Mucosa of descending colon (tissue), 3 donors: Measurements from ENCODE around the gene PTPRCAP. TPM values are rescaled to one million over a fixed set of nuclear protein-coding genes. Genes with fewer than 3 reads are reported as not detected.

Source experiments
- ATAC-seq: fragments of 200-7000 bp; cut with Tn5 transposase; one replicate; pipeline ENCODE4 v1.9.1; 2020; ENCODE audit warnings: mild to moderate bottlenecking, moderate library complexity
- DNase-seq, 3 donors: peaks; one replicate each; pipeline ENCODE4 v3.0.0-alpha.2; 2020
- H3K36me3 ChIP-seq: fragments of 200-600 bp; one replicate; pipeline ENCODE4 v1.8.0; 2021; ENCODE audit warnings: low read depth, mild to moderate bottlenecking
- H3K4me1 ChIP-seq: fragments of 200-600 bp; one replicate; pipeline ENCODE4 v1.8.0; 2021; ENCODE audit warnings: low read depth, mild to moderate bottlenecking
- H3K4me3 ChIP-seq: fragments of 200-600 bp; one replicate; pipeline ENCODE4 v1.8.0; 2021; ENCODE audit warnings: mild to moderate bottlenecking
- H3K9me3 ChIP-seq: fragments of 200-600 bp; one replicate; pipeline ENCODE4 v1.8.0; 2021; ENCODE audit warnings: mild to moderate bottlenecking
- CTCF ChIP-seq: fragments of 200-600 bp; IDR thresholded peaks from one replicate; pipeline ENCODE4 v1.8.0; 2022; ENCODE audit warnings: antibody characterized with exemption, mild to moderate bottlenecking
- intact Hi-C, 2 donors: fragments of 100-400 bp; cut with DNase I in 1 of 2; cut with micrococcal nuclease in 1 of 2; formaldehyde crosslinking; loops; one replicate each; pipeline versions ENCODE4 v1.11.0 to v1.11.1; 2022; cut with DNase I, micrococcal nuclease
- total RNA-seq, 3 donors: library from RNA; stranded (reverse); fragmentation: NEBNext Ultra II Directional in 2 of 3; extraction: Animal tissue kit (Norgen Biotek cat#: 25700) in 2 of 3; gene quantifications; one replicate each; pipeline versions ENCODE4 v1.2.1 to v1.2.4, GENCODE V29; 2021 to 2023
- donor health status: DM: no; HTN: no; CAD: no; lungs with moderate emphysema.
- donor health status: DM: no; HTN: no; CAD: no.
- donor health status: DM: no; HTN: yes; CAD: no.

PTPRCAP gene
- total RNA-seq, 3 donors from 2014 or later = 7.2 to 13.6 (median 10.0) TPM

DNA sequence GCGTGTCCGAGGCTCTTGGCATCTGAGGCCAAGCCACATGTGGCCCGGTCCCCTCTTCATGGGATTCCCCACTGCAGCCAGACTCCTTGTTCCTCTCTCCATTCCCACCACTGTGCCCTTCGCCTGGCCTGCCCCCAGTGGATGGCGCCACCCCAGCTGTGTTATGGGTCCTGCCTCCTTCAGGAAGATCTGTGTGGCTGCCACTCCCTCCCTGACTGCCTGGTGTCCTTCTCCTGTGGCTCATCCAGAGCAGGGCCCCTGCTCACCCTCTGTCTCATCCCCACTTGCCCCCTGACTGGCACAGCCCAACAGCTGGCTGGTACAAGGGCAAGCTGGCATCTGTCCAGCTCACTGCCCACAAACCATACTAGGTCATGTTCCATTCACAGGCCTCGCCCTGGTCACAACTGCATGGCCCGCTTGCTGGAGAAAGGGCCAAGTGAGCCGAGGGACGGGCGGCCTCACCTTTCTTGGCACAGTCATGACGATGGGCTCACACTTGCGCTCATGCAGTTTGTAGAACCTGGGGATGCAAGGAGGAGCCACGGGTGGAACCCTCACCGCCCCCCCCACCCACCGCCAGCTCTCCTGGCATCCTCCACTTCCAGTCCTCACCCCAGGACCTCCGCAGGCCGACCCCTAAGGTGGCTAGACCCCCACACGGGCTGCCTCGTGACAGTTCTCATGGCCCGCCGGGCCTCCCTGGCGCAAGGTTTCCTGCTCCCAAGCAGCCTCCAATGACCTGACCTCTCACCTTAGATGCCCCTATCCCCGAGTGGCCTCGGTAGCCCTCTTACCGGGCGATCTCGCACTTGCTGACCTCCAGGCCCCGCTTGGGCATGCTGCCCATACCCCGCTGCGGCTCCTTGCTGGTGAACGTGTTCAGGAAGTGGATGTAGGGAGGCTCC, 2.1 kb upstream of the PTPRCAP start:
- Histone ChIP-seq H3K36me3 (no peaks in the 10 kb centered on the region), H3K9me3 (no peaks in the 10 kb centered on the region), H3K4me1 (peaks cover 19% of the 10 kb centered on the region), H3K4me3 (no peak overlapping the region)
- DNase-seq = peak in 1 of 3 donors; percentile 67
- intact Hi-C loops = no loop called here
- ATAC-seq = peak; percentile 2
- no peak for TF ChIP-seq CTCF

- intact Hi-C loops = no loop called here
- H3K4me1 ChIP-seq = peaks cover 19% of the 10 kb centered on the region
- H3K9me3 ChIP-seq = no peaks in the 10 kb centered on the region
- DNase-seq (peak in 2 of 3 donors; percentile 74 to 89), ATAC-seq (peak; percentile 13)
- no peak for TF ChIP-seq CTCF
- no peaks in the 10 kb centered on the region for H3K36me3 ChIP-seq
- no peak overlapping the region for H3K4me3 ChIP-seq
These were observed 848 bp upstream of the PTPRCAP start for GRCh38 chr11:67438158-67438902.

DNA sequence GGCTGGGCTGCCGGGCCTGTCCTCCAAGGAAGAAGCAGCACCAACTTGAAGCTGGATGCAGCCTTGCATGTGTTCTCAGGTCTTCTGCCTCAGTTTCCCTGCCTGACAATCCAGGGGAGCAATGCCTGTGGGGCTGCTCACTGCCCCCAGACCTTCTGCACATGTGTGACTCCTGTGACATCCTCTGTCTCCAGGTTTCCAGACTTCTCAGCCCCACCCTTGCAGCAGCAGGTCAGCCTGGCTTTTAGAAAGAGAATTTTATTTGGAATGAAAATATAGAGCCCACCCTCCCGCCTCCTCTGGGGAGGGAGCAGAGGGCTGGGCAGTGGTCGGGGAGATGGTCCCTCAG, 301 bp upstream of the PTPRCAP start:
- TF ChIP-seq CTCF = no peak
- no peaks in the 10 kb centered on the region for H3K9me3 ChIP-seq
- peaks cover 19% of the 10 kb centered on the region for H3K4me1 ChIP-seq
- DNase-seq = no peak
- intact Hi-C loops = no loop called here
- no peaks in the 10 kb centered on the region for H3K36me3 ChIP-seq
- no peak for ATAC-seq
- H3K4me3 ChIP-seq = no peak overlapping the region

- no peaks in the 10 kb centered on the region for H3K36me3 ChIP-seq
- H3K4me1 ChIP-seq = peaks cover 14% of the 10 kb centered on the region
- ATAC-seq (peak; percentile 45), DNase-seq (peak; percentile 55 to 87 (median 68))
- TF ChIP-seq CTCF = no peak
- no peak overlapping the region for H3K4me3 ChIP-seq
- intact Hi-C loops = no loop called here
- H3K9me3 ChIP-seq = no peaks in the 10 kb centered on the region
These were observed 912 bp downstream of the PTPRCAP start for GRCh38 chr11:67436459-67437081.

DNA sequence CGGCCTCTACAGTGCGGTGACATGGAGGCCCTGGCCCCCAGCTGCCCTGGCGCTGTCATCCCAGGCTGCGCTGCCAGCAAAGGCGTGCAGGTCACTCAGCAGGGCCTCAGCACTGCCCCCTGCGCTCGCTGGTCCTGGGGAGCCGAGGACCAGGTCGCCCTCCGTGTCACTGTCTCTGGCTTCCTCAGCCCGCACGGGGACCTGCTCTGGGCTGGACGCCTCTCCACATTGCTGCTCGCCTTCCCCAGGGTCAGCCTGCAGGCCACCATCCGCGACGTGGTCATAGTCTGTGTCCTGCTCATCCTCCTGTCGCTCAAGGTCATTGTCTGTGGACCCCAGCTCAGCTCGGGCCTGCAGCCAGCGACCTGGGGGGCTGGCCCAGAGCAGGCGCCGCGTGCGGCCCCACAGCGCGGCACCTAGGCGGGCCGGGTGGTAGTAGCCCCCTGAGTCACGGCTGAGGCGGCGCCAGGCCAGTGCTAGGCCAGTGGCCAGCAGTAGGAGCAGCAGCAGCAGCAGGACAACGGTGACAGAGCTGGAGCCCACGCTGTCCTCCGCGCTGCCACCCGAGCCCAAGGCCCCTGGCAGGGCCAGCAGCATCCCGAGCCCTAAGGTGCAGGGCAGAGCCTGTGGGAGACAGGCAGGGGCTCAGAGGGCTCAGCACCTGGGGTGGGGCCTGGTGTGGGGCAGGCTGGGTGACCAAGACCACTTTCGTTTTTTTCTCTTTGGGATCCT, 1.6 kb downstream of the PTPRCAP start:
- DNase-seq (no peak), ATAC-seq (peak; percentile 1)
- no peak for TF ChIP-seq CTCF
- Histone ChIP-seq H3K4me1 (peaks cover 14% of the 10 kb centered on the region), H3K4me3 (no peak overlapping the region), H3K9me3 (no peaks in the 10 kb centered on the region), H3K36me3 (no peaks in the 10 kb centered on the region)
- intact Hi-C loops = no loop called here
